HG03571 (cell line): ENCODE data around the gene KCNH4.
"Not testable (repeated sequence)": the region's sequence is repeated elsewhere in the genome, so short reads cannot be mapped to it uniquely, and the experiment has no call there.

Experiments used
- ATAC-seq: cut with Tn5 transposase; IDR thresholded peaks from one replicate; pipeline ENCODE4 v1.9.1; 2021; ENCODE audit not compliant: unreplicated experiment

Gene KCNH4

GRCh38 chr17:42197564-42198156 is 16.7 kb upstream of the KCNH4 start:
- no peak for ATAC-seq

- peak; percentile 63 for ATAC-seq
These were observed 13.3 kb upstream of the KCNH4 start, which contains the start of gene GHDC for GRCh38 chr17:42193969-42194899. Gene GHDC (minus strand): TSS chr17:42194494. CDS start chr17:42193581, 913 bp downstream.

- ATAC-seq = no peak
These were observed 12.4 kb upstream of the KCNH4 start for GRCh38 chr17:42193216-42193968.

GRCh38 chr17:42192189-42193126 is 11.5 kb upstream of the KCNH4 start:
- ATAC-seq = no peak

GRCh38 chr17:42191275-42191608 is 10.3 kb upstream of the KCNH4 start:
- ATAC-seq = no peak

- ATAC-seq = no peak
These were observed 9.7 kb upstream of the KCNH4 start for GRCh38 chr17:42190491-42191274.

- no peak for ATAC-seq
These were observed 8.7 kb upstream of the KCNH4 start for GRCh38 chr17:42189651-42189965.

- no peak for ATAC-seq
These were observed 8.1 kb upstream of the KCNH4 start for GRCh38 chr17:42188749-42189650.

- ATAC-seq = no peak
These were observed 6.9 kb upstream of the KCNH4 start for GRCh38 chr17:42187833-42188232.

GRCh38 chr17:42186191-42186590 is 5.2 kb upstream of the KCNH4 start:
- ATAC-seq = not testable (repeated sequence)

GRCh38 chr17:42185621-42185930 is 4.6 kb upstream of the KCNH4 start:
- ATAC-seq = no peak

- no peak for ATAC-seq
These were observed 4.0 kb upstream of the KCNH4 start, which contains the start of gene HCRT for GRCh38 chr17:42184713-42185620. Gene HCRT (minus strand): TSS chr17:42185452. CDS start chr17:42185365, 87 bp downstream.

GRCh38 chr17:42183741-42184711 is 3.1 kb upstream of the KCNH4 start:
- peak; percentile 55 for ATAC-seq

- ATAC-seq = no peak
These were observed 2.2 kb upstream of the KCNH4 start for GRCh38 chr17:42182927-42183734.

GRCh38 chr17:42181851-42182207 is 887 bp upstream of the KCNH4 start:
- ATAC-seq = no peak

- ATAC-seq = no peak
These were observed 476 bp downstream of the KCNH4 start for GRCh38 chr17:42180411-42180921.
